Retinal pigment epithelial cell (primary cell): ENCODE measurements around the gene CNDP2.
A peak's percentile ranks its signal among the peaks of the same experiment; 100 is the strongest.

Experiments used
- DNase-seq: peaks from one replicate; pipeline ENCODE4 v3.0.0-alpha.2; 2010; ENCODE audit warnings: low read depth
- H3K4me3 ChIP-seq: 2 replicates; pipeline ENCODE4 v1.5.1; 2011; ENCODE audit warnings: mild to moderate bottlenecking, low read length, control low read depth, moderate library complexity
- TF ChIP-seq, protein P1 (sequence below): conservative IDR thresholded peaks from 2 replicates; pipeline ENCODE4 v1.5.1; 2011; ENCODE audit warnings: low read depth, low read length, control low read depth, inconsistent platforms

Gene CNDP2

DNA sequence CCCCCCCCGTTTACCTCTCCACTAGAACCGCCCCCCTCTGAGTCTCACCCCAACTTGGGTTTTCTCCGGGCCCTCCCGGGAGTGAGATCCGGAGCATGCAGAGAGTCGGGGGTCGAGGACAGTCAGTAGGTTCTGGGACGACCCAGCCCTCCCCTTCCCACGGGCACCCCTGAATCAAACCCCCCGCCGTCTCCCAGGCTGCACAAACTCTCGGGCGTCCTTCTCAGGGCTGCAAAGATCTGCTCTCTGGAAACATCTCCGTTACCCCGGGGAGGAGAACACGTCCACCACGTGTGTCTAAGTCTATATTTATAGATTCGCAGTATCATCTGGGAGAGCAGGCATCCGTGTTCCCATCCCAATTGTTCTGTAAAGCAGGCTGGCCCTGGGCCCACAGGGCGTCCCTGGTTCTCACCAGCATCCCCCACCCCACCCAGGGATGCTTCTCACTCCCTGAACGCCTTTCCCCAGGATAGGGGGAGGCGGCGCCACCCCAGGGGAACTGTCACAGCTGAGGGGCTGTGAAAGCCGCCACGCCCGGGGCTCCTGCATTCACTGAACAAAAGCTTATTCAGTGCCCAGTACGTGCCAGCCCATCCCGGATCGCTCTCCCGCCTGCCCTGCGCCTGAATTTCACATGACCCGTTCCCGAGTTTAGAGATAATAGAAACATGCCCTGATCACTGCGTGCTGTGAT, 38.3 kb upstream of the CNDP2 start:
- no peak overlapping the region for H3K4me3 ChIP-seq
- DNase-seq: no peak
- TF ChIP-seq, protein P1, sequence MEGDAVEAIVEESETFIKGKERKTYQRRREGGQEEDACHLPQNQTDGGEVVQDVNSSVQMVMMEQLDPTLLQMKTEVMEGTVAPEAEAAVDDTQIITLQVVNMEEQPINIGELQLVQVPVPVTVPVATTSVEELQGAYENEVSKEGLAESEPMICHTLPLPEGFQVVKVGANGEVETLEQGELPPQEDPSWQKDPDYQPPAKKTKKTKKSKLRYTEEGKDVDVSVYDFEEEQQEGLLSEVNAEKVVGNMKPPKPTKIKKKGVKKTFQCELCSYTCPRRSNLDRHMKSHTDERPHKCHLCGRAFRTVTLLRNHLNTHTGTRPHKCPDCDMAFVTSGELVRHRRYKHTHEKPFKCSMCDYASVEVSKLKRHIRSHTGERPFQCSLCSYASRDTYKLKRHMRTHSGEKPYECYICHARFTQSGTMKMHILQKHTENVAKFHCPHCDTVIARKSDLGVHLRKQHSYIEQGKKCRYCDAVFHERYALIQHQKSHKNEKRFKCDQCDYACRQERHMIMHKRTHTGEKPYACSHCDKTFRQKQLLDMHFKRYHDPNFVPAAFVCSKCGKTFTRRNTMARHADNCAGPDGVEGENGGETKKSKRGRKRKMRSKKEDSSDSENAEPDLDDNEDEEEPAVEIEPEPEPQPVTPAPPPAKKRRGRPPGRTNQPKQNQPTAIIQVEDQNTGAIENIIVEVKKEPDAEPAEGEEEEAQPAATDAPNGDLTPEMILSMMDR: no peak

GRCh38 chr18:74459889-74460288, 36.3 kb upstream of the CNDP2 start:
- TF ChIP-seq, protein P1: peak; percentile 35
- no peak overlapping the region for H3K4me3 ChIP-seq
- DNase-seq: no peak

GRCh38 chr18:74460825-74461224, 35.3 kb upstream of the CNDP2 start:
- H3K4me3 ChIP-seq: no peak overlapping the region
- TF ChIP-seq, protein P1: no peak
- DNase-seq: no peak

- no peak for DNase-seq
- no peak overlapping the region for H3K4me3 ChIP-seq
These were observed 32.9 kb upstream of the CNDP2 start for GRCh38 chr18:74463254-74463653.

GRCh38 chr18:74463983-74464382, 32.2 kb upstream of the CNDP2 start:
- TF ChIP-seq, protein P1: no peak
- H3K4me3 ChIP-seq: no peak overlapping the region
- no peak for DNase-seq

More at GRCh38 chr18:74463254-74463653, 32.9 kb upstream of the CNDP2 start:
- TF ChIP-seq, protein P1: no peak

DNA sequence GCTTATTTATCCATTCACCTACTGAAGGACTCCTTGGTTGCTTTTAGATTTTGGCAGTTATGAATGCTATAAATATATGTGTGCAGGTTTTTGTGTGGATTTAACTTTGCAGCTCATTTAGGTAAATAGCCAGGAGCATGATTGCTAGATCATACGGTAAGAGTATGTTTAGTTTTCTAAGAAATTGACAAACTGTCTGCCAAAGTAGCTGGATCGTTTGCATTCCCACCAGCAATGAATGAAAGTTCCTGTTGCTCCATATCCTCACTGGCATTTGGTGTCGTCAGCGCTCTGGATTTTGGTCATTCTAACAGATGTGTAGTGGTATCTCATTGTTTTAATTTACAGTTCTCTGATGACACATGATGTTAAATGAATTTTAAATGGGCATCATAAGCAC, 30.4 kb upstream of the CNDP2 start:
- TF ChIP-seq, protein P1: no peak
- H3K4me3 ChIP-seq: no peak overlapping the region
- no peak for DNase-seq

GRCh38 chr18:74468547-74469061, 27.6 kb upstream of the CNDP2 start:
- TF ChIP-seq, protein P1: no peak
- no peak for DNase-seq
- no peak overlapping the region for H3K4me3 ChIP-seq
